Measurements from ENCODE around the gene CCND1. TPM values are rescaled to one million over a fixed set of nuclear protein-coding genes. Genes with fewer than 3 reads are reported as not detected.

CCND1 gene
- total RNA-seq, 1 experiment from 2014 or later = 392 TPM

DNA sequence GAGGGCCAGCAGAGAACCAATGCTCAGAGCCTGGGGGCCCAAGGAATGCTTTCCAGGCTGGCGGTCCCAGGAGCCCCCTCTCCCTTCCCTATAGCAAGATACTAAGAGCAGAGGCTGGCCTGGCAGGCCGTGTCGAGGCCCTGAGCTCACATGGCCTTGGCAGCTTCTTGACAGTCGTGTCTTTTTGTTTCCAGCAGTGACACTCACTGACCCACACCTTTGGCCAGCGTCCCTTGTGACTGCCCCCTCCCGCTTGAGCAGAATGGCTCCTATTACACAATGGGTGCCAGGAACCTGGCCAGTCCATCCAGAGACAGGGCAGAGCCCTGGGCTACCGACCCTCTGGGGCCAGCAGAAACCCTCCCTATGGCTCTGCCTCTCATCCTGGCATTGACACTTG is 6.4 kb upstream of the CCND1 start:
- Mint-ChIP-seq H3K9me3 (ENCODE audit: low read depth, unreplicated experiment) (peaks cover 4% of the 10 kb centered on the region), H3K36me3 (ENCODE audit: insufficient read depth, unreplicated experiment) (peaks cover 23% of the 10 kb centered on the region), H3K4me3 (ENCODE audit: low read depth, unreplicated experiment) (no peak overlapping the region), H3K4me1 (ENCODE audit: low read depth, unreplicated experiment) (no peaks in the 10 kb centered on the region), H3K27me3 (ENCODE audit: unreplicated experiment) (no peaks in the 10 kb centered on the region), H3K27ac (ENCODE audit: unreplicated experiment) (no peak overlapping the region)
- TF ChIP-seq, protein P1, sequence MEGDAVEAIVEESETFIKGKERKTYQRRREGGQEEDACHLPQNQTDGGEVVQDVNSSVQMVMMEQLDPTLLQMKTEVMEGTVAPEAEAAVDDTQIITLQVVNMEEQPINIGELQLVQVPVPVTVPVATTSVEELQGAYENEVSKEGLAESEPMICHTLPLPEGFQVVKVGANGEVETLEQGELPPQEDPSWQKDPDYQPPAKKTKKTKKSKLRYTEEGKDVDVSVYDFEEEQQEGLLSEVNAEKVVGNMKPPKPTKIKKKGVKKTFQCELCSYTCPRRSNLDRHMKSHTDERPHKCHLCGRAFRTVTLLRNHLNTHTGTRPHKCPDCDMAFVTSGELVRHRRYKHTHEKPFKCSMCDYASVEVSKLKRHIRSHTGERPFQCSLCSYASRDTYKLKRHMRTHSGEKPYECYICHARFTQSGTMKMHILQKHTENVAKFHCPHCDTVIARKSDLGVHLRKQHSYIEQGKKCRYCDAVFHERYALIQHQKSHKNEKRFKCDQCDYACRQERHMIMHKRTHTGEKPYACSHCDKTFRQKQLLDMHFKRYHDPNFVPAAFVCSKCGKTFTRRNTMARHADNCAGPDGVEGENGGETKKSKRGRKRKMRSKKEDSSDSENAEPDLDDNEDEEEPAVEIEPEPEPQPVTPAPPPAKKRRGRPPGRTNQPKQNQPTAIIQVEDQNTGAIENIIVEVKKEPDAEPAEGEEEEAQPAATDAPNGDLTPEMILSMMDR (IDR thresholded peaks at IDR 0.05; ENCODE audit: unreplicated experiment) = no peak
- BruUV-seq (replicated peaks) = no TSS peak
- intact Hi-C loops (cut with micrococcal nuclease; ENCODE audit: unreplicated experiment) = no loop called here
- CTCF ChIA-PET = no interaction called here
- no peak for DNase-seq

DNA sequence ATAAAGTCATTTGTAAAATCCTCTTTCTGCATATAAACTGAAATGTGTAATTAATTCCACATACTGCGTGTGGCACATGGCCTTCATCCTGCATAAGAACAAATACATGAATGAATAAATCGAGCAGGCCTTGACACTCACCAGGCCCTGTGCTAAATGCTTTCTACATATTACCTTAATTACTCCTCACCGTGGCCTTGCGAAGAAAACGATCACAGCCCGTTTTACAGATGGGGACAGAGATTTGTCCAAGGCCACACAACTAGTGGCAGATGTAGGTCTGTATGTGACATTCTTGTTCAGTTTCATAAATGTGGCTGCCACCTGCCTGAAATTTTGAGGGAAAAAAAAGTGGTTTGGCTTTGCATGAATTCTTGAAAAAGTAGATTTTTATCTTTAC is 5.8 kb upstream of the CCND1 start:
- H3K4me3 Mint-ChIP-seq (ENCODE audit: low read depth, unreplicated experiment) = no peak overlapping the region
- CTCF ChIA-PET = no interaction called here
- BruUV-seq (replicated peaks) = no TSS peak
- intact Hi-C loops (cut with micrococcal nuclease; ENCODE audit: unreplicated experiment) = no loop called here
- TF ChIP-seq, protein P1 (IDR thresholded peaks at IDR 0.05; ENCODE audit: unreplicated experiment) = no peak
- H3K27ac Mint-ChIP-seq (ENCODE audit: unreplicated experiment) = no peak overlapping the region
- H3K4me1 Mint-ChIP-seq (ENCODE audit: low read depth, unreplicated experiment) = no peaks in the 10 kb centered on the region
- no peaks in the 10 kb centered on the region for H3K27me3 Mint-ChIP-seq (ENCODE audit: unreplicated experiment)
- H3K36me3 Mint-ChIP-seq (ENCODE audit: insufficient read depth, unreplicated experiment) = peaks cover 29% of the 10 kb centered on the region
- no peaks in the 10 kb centered on the region for H3K9me3 Mint-ChIP-seq (ENCODE audit: low read depth, unreplicated experiment)
- DNase-seq = no peak

DNA sequence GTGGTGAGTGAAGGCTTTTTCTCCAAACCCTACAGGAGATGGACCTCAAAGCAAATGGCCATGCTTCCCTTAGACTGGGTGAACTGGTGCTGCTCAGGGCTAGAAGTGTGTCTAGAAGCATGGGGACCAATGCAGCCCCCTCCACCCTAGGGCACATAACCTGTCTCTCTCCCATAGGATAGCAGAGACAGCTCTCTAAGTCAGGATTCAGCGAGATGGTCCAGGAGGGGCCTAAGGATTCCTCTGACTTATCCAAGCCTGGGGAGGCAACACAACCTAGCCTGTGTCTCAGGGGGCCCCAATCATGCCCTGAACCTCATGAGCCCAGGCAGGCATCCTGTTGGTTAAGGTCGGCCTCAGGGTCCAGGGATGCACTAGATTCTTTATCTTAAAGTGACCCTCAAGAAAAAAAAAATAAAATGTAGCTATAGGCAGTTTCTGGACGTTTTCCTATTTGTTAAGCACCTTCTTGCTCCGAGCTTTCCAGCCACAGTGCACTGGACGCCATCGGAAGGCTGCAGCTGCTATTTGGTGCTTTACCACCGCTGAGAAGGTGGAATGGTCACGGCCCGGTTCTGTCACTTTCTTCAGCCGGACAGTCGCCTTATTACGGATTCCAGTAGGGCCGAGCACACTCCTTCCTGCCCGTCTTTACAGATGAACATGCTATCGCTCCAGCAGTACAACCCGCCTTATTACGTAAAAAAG is 5.0 kb upstream of the CCND1 start:
- Mint-ChIP-seq H3K27ac (ENCODE audit: unreplicated experiment) (no peak overlapping the region), H3K4me3 (ENCODE audit: low read depth, unreplicated experiment) (peak overlapping the region; percentile 88), H3K27me3 (ENCODE audit: unreplicated experiment) (no peaks in the 10 kb centered on the region), H3K4me1 (ENCODE audit: low read depth, unreplicated experiment) (no peaks in the 10 kb centered on the region), H3K36me3 (ENCODE audit: insufficient read depth, unreplicated experiment) (peaks cover 36% of the 10 kb centered on the region), H3K9me3 (ENCODE audit: low read depth, unreplicated experiment) (no peaks in the 10 kb centered on the region)
- DNase-seq = no peak
- TF ChIP-seq, protein P1 (IDR thresholded peaks at IDR 0.05; ENCODE audit: unreplicated experiment) = no peak
- CTCF ChIA-PET = interaction anchor here (0.5 kb wide), 1 partner anchor 1427 kb away, joined by 3 read pairs; no protein-coding TSS in a partner anchor
- no TSS peak for BruUV-seq (replicated peaks)
- intact Hi-C loops (cut with micrococcal nuclease; ENCODE audit: unreplicated experiment) = no loop called here

- Mint-ChIP-seq H3K36me3 (ENCODE audit: insufficient read depth, unreplicated experiment) (peaks cover 43% of the 10 kb centered on the region), H3K4me3 (ENCODE audit: low read depth, unreplicated experiment) (peak overlapping the region; percentile 88), H3K4me1 (ENCODE audit: low read depth, unreplicated experiment) (no peaks in the 10 kb centered on the region), H3K27ac (ENCODE audit: unreplicated experiment) (no peak overlapping the region), H3K27me3 (ENCODE audit: unreplicated experiment) (no peaks in the 10 kb centered on the region), H3K9me3 (ENCODE audit: low read depth, unreplicated experiment) (no peaks in the 10 kb centered on the region)
- intact Hi-C loops (cut with micrococcal nuclease; ENCODE audit: unreplicated experiment) = no loop called here
- no TSS peak for BruUV-seq (replicated peaks)
- TF ChIP-seq, protein P1 (IDR thresholded peaks at IDR 0.05; ENCODE audit: unreplicated experiment) = no peak
- peak; percentile 59 for DNase-seq
- CTCF ChIA-PET = interaction anchor here (0.5 kb wide), 1 partner anchor 1427 kb away, joined by 3 read pairs; no protein-coding TSS in a partner anchor
Measured at GRCh38 chr11:69636512-69637197, 4.3 kb upstream of the CCND1 start.

Measured in Calu3 (cell line).